Peyer's patch (tissue), 4 donors: ENCODE data around the gene IQGAP2. TPM values are rescaled to one million over a fixed set of nuclear protein-coding genes. Genes with fewer than 3 reads are reported as not detected.

Source experiments
- DNase-seq, 3 donors: peaks; one replicate each; pipeline ENCODE4 v3.0.0-alpha.2; 2017 to 2019
- H3K27ac ChIP-seq, 4 donors: fragments of 200-600 bp; sonication (generic); one replicate each; pipeline ENCODE4 v1.5.1; 2016 to 2019
- H3K27me3 ChIP-seq, 2 donors: fragments of 200-600 bp; sonication (generic); one replicate each; pipeline ENCODE4 v1.5.1; 2019
- H3K36me3 ChIP-seq, 3 donors: fragments of 200-600 bp; sonication (generic); one replicate each; pipeline ENCODE4 v1.5.1; 2016 to 2019
- H3K4me1 ChIP-seq, 4 donors: fragments of 200-600 bp; sonication (generic); one replicate each; pipeline ENCODE4 v1.5.1; 2016 to 2019
- H3K4me3 ChIP-seq, 4 donors: fragments of 200-600 bp; sonication (generic); 1 replicate in 3 of 4; 2 replicates in 1 of 4; pipeline ENCODE4 v1.5.1; 2016 to 2019; ENCODE audit warnings: mild to moderate bottlenecking in 1 of 4
- H3K9me3 ChIP-seq, 4 donors: fragments of 200-600 bp; sonication (generic); one replicate each; pipeline ENCODE4 v1.5.1; 2016 to 2019; ENCODE audit warnings: mild to moderate bottlenecking in 1 of 4
- POLR2A ChIP-seq, 2 donors: fragments of 450-650 bp; IDR thresholded peaks; one replicate each; pipeline ENCODE4 v1.5.1; 2017; ENCODE audit warnings: antibody characterized with exemption in 2 of 2, mild to moderate bottlenecking in 2 of 2, moderate library complexity in 2 of 2
- small RNA-seq, 2 donors: library from RNA; depleted of rRNA; stranded (forward); fragments of <200 nt; gene quantifications; one replicate each; pipeline ENCODE3, GENCODE V24; 2016
- total RNA-seq, 4 donors: library from RNA; depleted of rRNA; stranded (reverse); fragments of >200 nt; gene quantifications; one replicate each; pipeline ENCODE4 v1.1.0, GENCODE V29; 2016
- TF ChIP-seq, protein P1 (sequence below), 6 experiments: fragments of 450-650 bp in 4 of 6; fragments of 200-600 bp in 2 of 6; sonication (generic) in 1 of 6; IDR thresholded peaks; one replicate each; pipeline ENCODE4 v1.5.1; 2017 to 2019; ENCODE audit warnings: antibody characterized with exemption in 6 of 6, mild to moderate bottlenecking in 3 of 6, moderate library complexity in 1 of 6

The IQGAP2 gene
- total RNA-seq, 4 donors from 2014 or later: 58.6 to 110 (median 84.7) TPM

DNA sequence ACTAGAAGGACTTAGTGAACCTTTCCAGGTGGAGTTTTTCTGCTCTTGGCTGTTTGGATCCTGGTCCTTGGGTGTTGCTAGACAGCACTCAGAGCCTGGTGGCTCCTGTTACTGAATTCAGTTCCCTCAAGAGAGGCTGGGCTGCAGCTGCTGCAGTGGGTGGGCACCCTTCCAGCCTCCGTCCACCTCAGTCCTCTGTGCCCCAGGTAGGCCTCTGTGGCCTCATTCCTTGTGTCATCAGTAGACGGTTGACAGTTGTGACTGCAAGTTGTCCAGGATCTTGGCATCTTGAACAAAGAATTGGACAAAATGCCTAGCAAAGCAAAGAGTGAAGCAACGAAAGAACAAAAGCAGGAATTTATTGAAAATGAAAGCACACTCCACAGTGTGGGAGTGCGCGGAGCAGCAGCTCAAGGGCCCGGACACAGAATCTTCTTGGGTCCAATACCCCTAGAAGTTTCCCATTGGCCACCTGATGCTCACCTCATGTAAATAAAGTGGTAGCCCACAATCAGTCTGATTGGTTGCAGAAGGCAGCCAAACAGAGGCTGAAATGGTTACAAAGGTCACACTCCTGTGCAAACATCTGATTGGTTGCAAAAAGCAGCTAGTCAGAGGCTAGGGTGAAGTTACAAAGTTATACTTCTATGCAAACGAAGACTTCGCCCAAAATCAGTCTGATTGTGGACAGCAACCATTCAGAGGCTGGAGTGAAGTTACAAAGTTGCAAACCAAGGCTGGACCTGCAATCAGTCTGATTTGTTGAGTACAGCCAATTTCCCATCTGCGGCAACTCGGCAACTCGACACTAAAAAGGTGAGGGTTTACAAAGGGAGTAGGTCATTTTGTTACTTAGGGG is 352.9 kb downstream of the IQGAP2 start:
- Histone ChIP-seq H3K36me3 (no peaks in the 10 kb centered on the region), H3K27ac (no peak overlapping the region), H3K4me1 (no peaks in the 10 kb centered on the region), H3K4me3 (no peak overlapping the region), H3K27me3 (no peaks in the 10 kb centered on the region), H3K9me3 (no peaks in the 10 kb centered on the region)
- no peak for DNase-seq
- TF ChIP-seq, protein P1, sequence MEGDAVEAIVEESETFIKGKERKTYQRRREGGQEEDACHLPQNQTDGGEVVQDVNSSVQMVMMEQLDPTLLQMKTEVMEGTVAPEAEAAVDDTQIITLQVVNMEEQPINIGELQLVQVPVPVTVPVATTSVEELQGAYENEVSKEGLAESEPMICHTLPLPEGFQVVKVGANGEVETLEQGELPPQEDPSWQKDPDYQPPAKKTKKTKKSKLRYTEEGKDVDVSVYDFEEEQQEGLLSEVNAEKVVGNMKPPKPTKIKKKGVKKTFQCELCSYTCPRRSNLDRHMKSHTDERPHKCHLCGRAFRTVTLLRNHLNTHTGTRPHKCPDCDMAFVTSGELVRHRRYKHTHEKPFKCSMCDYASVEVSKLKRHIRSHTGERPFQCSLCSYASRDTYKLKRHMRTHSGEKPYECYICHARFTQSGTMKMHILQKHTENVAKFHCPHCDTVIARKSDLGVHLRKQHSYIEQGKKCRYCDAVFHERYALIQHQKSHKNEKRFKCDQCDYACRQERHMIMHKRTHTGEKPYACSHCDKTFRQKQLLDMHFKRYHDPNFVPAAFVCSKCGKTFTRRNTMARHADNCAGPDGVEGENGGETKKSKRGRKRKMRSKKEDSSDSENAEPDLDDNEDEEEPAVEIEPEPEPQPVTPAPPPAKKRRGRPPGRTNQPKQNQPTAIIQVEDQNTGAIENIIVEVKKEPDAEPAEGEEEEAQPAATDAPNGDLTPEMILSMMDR (IDR thresholded peaks at IDR 0.05): no peak
- TF ChIP-seq POLR2A (IDR thresholded peaks at IDR 0.05): no peak

DNA sequence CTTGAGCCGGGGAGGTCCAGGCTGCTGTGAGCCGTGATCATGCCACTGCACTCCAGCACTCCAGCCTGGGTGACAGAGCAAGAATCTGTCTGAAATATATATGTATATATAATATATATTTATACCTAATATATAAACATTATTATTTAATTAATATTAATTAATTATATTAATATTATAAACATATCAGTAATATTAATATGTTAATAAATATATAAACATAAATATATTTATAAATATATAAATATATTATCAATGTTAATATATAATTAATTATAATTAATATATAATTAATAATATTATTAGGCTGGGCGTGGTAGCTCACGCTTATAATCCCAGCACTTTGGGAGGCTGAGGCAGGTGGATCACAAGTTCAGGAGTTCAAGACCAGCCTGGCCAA is 354.0 kb downstream of the IQGAP2 start:
- H3K27me3 ChIP-seq: no peaks in the 10 kb centered on the region
- no peaks in the 10 kb centered on the region for H3K36me3 ChIP-seq
- H3K27ac ChIP-seq: no peak overlapping the region
- no peaks in the 10 kb centered on the region for H3K4me1 ChIP-seq
- H3K4me3 ChIP-seq: no peak overlapping the region
- no peak for DNase-seq
- no peaks in the 10 kb centered on the region for H3K9me3 ChIP-seq
- TF ChIP-seq, protein P1 (IDR thresholded peaks at IDR 0.05): no peak
- no peak for TF ChIP-seq POLR2A (IDR thresholded peaks at IDR 0.05)

Small RNA genes lying within 50 kb of the gene (small RNA-seq; reads per million reads assigned to genes)
- gene RF02154: 0 reads per million in 2 donors
- 0 reads per million in 2 donors for gene RF02155

Other genes with a start within 250 kb of the IQGAP2 start
- 1 to 10 TPM in 3 of 4 donors, under 1 TPM in 1; 0.70 to 3.3 (median 1.1) TPM for gene F2RL2, start 220.1 kb downstream of the IQGAP2 start, total RNA-seq